HEK293T (cell line): ENCODE measurements around the gene ARHGAP26.

Experiments used
- CTCF ChIA-PET: fragments of 350-600 bp; formaldehyde crosslinking; extraction: SDS; loops from one replicate; lab custom pipeline; 2021; ENCODE audit warnings: antibody characterized with exemption, inconsistent platforms; lab: Yijun Ruan, JAX
- POLR2A ChIA-PET: fragments of 350-600 bp; formaldehyde crosslinking; extraction: SDS; loops from one replicate; lab custom pipeline; 2020; ENCODE audit warnings: antibody characterized with exemption, inconsistent platforms; lab: Yijun Ruan, JAX
- DNase-seq: peaks from one replicate; pipeline ENCODE4 v3.0.0; 2012; ENCODE audit warnings: mixed read lengths; ENCODE audit errors: extremely low spot score
- ARNT ChIP-seq: fragments of 450-650 bp; IDR thresholded peaks from 2 replicates; pipeline ENCODE4 v1.6.1; 2017; ENCODE audit warnings: mild to moderate bottlenecking
- BHLHE40 ChIP-seq: fragments of 450-650 bp; IDR thresholded peaks from 2 replicates; pipeline ENCODE4 v1.6.1; 2016; ENCODE audit warnings: mild to moderate bottlenecking, moderate library complexity, borderline replicate concordance
- CTBP1 ChIP-seq: fragments of 450-650 bp; IDR thresholded peaks from 2 replicates; pipeline ENCODE4 v1.6.1; 2016; ENCODE audit warnings: borderline replicate concordance
- ELF4 ChIP-seq: fragments of 450-650 bp; IDR thresholded peaks from 2 replicates; pipeline ENCODE4 v1.6.1; 2017; ENCODE audit warnings: antibody characterized with exemption
- FOXA1 ChIP-seq: fragments of 450-650 bp; IDR thresholded peaks from 2 replicates; pipeline ENCODE4 v1.6.1; 2016; ENCODE audit warnings: mild to moderate bottlenecking
- FOXK2 ChIP-seq: fragments of 450-650 bp; IDR thresholded peaks from 2 replicates; pipeline ENCODE4 v1.6.1; 2016; ENCODE audit warnings: mild to moderate bottlenecking
- FOXM1 ChIP-seq: fragments of 450-650 bp; IDR thresholded peaks from 2 replicates; pipeline ENCODE4 v1.6.1; 2017; ENCODE audit warnings: mild to moderate bottlenecking, borderline replicate concordance
- HDGF ChIP-seq: fragments of 450-650 bp; IDR thresholded peaks from 2 replicates; pipeline ENCODE4 v1.6.1; 2017; ENCODE audit warnings: antibody characterized with exemption, borderline replicate concordance
- L3MBTL2 ChIP-seq: fragments of 450-650 bp; conservative IDR thresholded peaks from 2 replicates; pipeline ENCODE4 v1.6.1; 2016; ENCODE audit warnings: mild to moderate bottlenecking
- LEF1 ChIP-seq: fragments of 450-650 bp; IDR thresholded peaks from 2 replicates; pipeline ENCODE4 v1.6.1; 2017; ENCODE audit warnings: mild to moderate bottlenecking, borderline replicate concordance
- NFRKB ChIP-seq: fragments of 450-650 bp; IDR thresholded peaks from 2 replicates; pipeline ENCODE4 v1.6.1; 2016; ENCODE audit warnings: mild to moderate bottlenecking, moderate library complexity
- PKNOX1 ChIP-seq: fragments of 450-650 bp; IDR thresholded peaks from 2 replicates; pipeline ENCODE4 v1.6.1; 2016
- SP1 ChIP-seq: fragments of 450-650 bp; IDR thresholded peaks from 2 replicates; pipeline ENCODE4 v1.6.1; 2017
- SUZ12 ChIP-seq: fragments of 450-650 bp; IDR thresholded peaks from 2 replicates; pipeline ENCODE4 v1.6.1; 2016; ENCODE audit warnings: mild to moderate bottlenecking
- TARDBP ChIP-seq: fragments of 450-650 bp; IDR thresholded peaks from 2 replicates; pipeline ENCODE4 v1.6.1; 2016
- ZNF384 ChIP-seq: fragments of 450-650 bp; IDR thresholded peaks from 2 replicates; pipeline ENCODE4 v1.6.1; 2016

The ARHGAP26 gene

GRCh38 chr5:143219696-143220095 lies 449.5 kb downstream of the ARHGAP26 start:
- DNase-seq, result no peak
- TF ChIP-seq NFRKB, result no peak
- no peak for TF ChIP-seq TARDBP
- no peak for TF ChIP-seq SP1
- TF ChIP-seq BHLHE40, result no peak
- TF ChIP-seq ELF4, result no peak
- TF ChIP-seq FOXM1, result no peak
- no peak for TF ChIP-seq PKNOX1
- TF ChIP-seq CTBP1, result no peak
- no peak for TF ChIP-seq FOXK2
- no peak for TF ChIP-seq SUZ12
- CTCF ChIA-PET, result interaction anchor here (0.9 to 1.2 kb wide), 3 partner anchors 10 to 124 kb away, joined by 3 to 4 read pairs (median 3); no protein-coding TSS in a partner anchor
- POLR2A ChIA-PET, result no interaction called here

DNA sequence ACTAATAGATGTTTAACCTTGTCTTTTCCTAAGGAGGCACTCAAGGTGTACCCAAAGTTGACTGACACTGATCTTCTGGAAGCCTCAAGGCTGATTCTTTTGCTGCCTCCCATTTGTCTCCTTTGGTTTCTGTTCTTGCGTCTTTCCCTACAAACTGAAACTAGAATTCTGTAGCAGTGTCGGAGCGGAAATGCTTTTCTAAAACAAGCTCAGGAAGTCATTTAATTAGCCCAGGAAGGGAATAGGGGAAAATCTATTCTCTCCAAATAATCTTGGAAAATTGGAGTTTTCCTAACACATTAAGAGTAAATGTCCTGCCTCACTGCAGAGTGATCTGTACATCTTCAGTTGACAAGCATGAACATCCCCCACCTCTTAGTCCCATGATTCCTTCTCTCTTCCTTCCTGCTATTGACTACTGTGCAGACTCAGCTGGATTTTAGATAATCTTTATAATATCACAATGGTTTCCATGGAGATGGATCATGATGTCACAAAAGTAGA lies 450.6 kb downstream of the ARHGAP26 start:
- ChIA-PET POLR2A (no interaction called here), CTCF (interaction anchor here (0.6 to 1.2 kb wide), 2 partner anchors 13 to 32 kb away, joined by 3 read pairs; no protein-coding TSS in a partner anchor)
- TF ChIP-seq ARNT, result no peak
- TF ChIP-seq CTBP1, result no peak
- TF ChIP-seq TARDBP, result no peak
- no peak for TF ChIP-seq BHLHE40
- TF ChIP-seq FOXM1, result no peak
- TF ChIP-seq PKNOX1, result no peak
- TF ChIP-seq FOXK2, result no peak
- TF ChIP-seq ZNF384, result no peak
- no peak for TF ChIP-seq LEF1
- no peak for TF ChIP-seq SP1
- no peak for TF ChIP-seq FOXA1
- no peak for TF ChIP-seq NFRKB
- TF ChIP-seq SUZ12, result no peak
- no peak for TF ChIP-seq ELF4
- TF ChIP-seq HDGF, result no peak
- no peak for TF ChIP-seq L3MBTL2
- DNase-seq, result no peak

- POLR2A ChIA-PET, result no interaction called here
- CTCF ChIA-PET, result interaction anchor here (0.7 kb wide), 1 partner anchor 158 kb away, joined by 4 read pairs; no protein-coding TSS in a partner anchor
- TF ChIP-seq FOXA1, result no peak
- no peak for TF ChIP-seq L3MBTL2
- TF ChIP-seq FOXM1, result no peak
- TF ChIP-seq TARDBP, result no peak
- TF ChIP-seq ELF4, result no peak
- TF ChIP-seq LEF1, result no peak
- no peak for TF ChIP-seq NFRKB
- TF ChIP-seq BHLHE40, result no peak
- TF ChIP-seq PKNOX1, result no peak
- TF ChIP-seq FOXK2, result no peak
- TF ChIP-seq SUZ12, result no peak
- no peak for TF ChIP-seq HDGF
- no peak for TF ChIP-seq SP1
- no peak for TF ChIP-seq ZNF384
- no peak for TF ChIP-seq CTBP1
- TF ChIP-seq ARNT, result no peak
- no peak for DNase-seq
These were observed 452.4 kb downstream of the ARHGAP26 start for GRCh38 chr5:143222287-143223231.

- POLR2A ChIA-PET, result no interaction called here
- CTCF ChIA-PET, result interaction anchor here (0.9 kb wide), 1 partner anchor 9 kb away, joined by 3 read pairs; no protein-coding TSS in a partner anchor
- TF ChIP-seq TARDBP (no peak), L3MBTL2 (no peak), PKNOX1 (no peak), ELF4 (no peak), NFRKB (no peak), SP1 (no peak), SUZ12 (no peak), BHLHE40 (no peak), CTBP1 (no peak), ZNF384 (no peak), ARNT (no peak)
- DNase-seq, result no peak
These were observed 454.5 kb downstream of the ARHGAP26 start for GRCh38 chr5:143224672-143225071.

GRCh38 chr5:143225511-143225910 lies 455.3 kb downstream of the ARHGAP26 start:
- CTCF ChIA-PET, result interaction anchor here (0.9 kb wide), 1 partner anchor 8 kb away, joined by 3 read pairs; no protein-coding TSS in a partner anchor
- TF ChIP-seq BHLHE40, result no peak
- TF ChIP-seq FOXA1, result no peak
- TF ChIP-seq HDGF, result no peak
- TF ChIP-seq NFRKB, result no peak
- TF ChIP-seq LEF1, result no peak
- TF ChIP-seq SUZ12, result no peak
- TF ChIP-seq ARNT, result no peak
- no peak for TF ChIP-seq ZNF384
- TF ChIP-seq FOXM1, result no peak
- TF ChIP-seq TARDBP, result no peak
- no peak for TF ChIP-seq PKNOX1
- no peak for DNase-seq
- POLR2A ChIA-PET, result no interaction called here
